Right atrium auricular region (tissue), 2 donors: ENCODE data around the gene ACOX3. TPM values are rescaled to one million over a fixed set of nuclear protein-coding genes. Genes with fewer than 3 reads are reported as not detected.

ENCODE experiments used
- DNase-seq: peaks from one replicate; pipeline ENCODE4 v3.0.0-alpha.2; 2019; ENCODE audit warnings: low spot score
- H3K27ac ChIP-seq, 2 donors: fragments of 200-600 bp; sonication (generic); 1 replicate in 1 of 2; 2 replicates in 1 of 2; pipeline ENCODE4 v1.5.1; 2016 to 2019
- H3K27me3 ChIP-seq, 2 donors: fragments of 200-600 bp; sonication (generic); one replicate each; pipeline versions ENCODE4 v1.5.1 to v1.6.0; 2017 to 2019
- H3K36me3 ChIP-seq: fragments of 200-600 bp; sonication (generic); one replicate; pipeline ENCODE4 v1.5.1; 2016
- H3K4me1 ChIP-seq, 2 donors: fragments of 200-600 bp; sonication (generic); one replicate each; pipeline versions ENCODE4 v1.5.1 to v1.6.0; 2017 to 2019
- H3K4me3 ChIP-seq, 2 donors: fragments of 200-600 bp; sonication (generic); 1 replicate in 1 of 2; 2 replicates in 1 of 2; pipeline ENCODE4 v1.5.1; 2017 to 2019; ENCODE audit warnings: mild to moderate bottlenecking in 1 of 2, moderate library complexity in 1 of 2
- H3K9me3 ChIP-seq, 2 donors: fragments of 200-600 bp; sonication (generic); one replicate each; pipeline ENCODE4 v1.5.1; 2019
- CTCF ChIP-seq, 2 donors: fragments of 200-600 bp; sonication (generic); IDR thresholded peaks; one replicate each; pipeline ENCODE4 v1.5.1; 2019; ENCODE audit warnings: antibody characterized with exemption in 2 of 2
- total RNA-seq, 2 donors: library from RNA; depleted of rRNA; stranded (reverse); fragments of >200 nt; gene quantifications; one replicate each; pipeline ENCODE4 v1.1.0, GENCODE V29; 2016

ACOX3 gene
- total RNA-seq, 2 donors from 2014 or later = 66.9 to 68.8 TPM

DNA sequence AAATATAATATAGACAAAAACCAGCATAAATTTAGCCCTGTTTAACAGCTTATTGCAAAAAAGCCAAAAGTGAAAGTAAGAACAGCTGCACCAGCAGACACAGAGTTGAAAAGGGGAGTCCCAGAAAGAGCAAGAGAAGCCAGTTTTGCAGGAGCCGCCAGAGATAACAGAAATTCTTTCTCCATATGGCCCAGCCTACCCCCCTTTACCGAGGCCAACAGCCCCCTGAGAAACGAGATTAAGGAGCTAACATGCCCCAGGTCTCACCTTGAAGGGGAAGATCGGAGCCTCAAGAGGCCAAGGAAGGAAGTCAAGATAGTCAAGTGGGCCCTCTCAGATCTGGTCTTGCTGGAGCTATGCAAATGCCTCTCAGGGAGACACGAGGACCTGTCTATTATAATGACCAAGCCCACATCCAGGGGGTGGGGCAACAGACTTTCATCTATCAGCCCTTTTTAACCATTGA, 4.8 kb downstream of the ACOX3 start:
- TF ChIP-seq CTCF (IDR thresholded peaks at IDR 0.05) = no peak
- H3K4me1 ChIP-seq = peaks cover 0 to 48% of the 10 kb centered on the region in 2 donors

DNA sequence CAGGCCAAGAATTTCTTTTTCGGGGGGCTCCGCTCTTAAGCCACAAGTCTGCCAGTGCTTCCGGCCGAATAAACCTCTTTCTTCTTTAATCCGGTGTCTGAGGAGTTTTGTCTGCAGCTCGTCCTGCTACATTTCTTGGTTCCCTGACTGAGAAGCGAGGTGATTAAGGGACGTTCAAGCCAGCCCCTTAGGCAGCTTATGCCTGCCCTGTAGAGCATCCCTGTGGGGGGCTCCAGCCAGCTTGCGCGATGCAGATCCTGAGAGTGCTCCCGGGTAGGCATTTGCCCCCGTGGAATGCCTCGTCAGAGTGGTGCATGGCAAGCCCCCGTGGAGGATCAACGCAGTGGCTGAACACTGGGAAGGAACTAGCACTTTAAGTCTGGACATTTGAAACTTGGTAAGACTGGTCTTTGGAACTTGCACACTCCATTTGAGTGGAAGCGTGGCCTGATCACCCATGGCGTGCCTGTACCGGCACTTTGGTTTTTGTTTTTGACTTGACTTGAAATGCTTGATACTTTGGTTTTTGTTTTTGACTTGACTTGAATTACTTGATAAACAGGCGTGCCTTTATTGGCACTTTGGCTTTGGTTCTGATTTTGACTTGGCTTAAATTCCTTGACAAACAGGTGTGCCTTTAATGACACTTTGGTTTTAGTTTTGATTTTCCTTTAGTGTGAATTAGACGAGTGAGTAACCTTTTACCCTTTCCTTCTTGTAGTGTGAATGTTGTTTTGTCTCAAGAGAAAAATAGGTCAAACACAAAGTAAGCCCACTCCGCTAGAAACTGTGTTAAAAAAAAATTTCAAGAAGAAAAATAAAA, 6.1 kb downstream of the ACOX3 start:
- no peaks in the 10 kb centered on the region for H3K36me3 ChIP-seq
- H3K27me3 ChIP-seq = no peaks in the 10 kb centered on the region
- no peak for DNase-seq
- no peak overlapping the region for H3K4me3 ChIP-seq
- H3K9me3 ChIP-seq = no peaks in the 10 kb centered on the region
- H3K27ac ChIP-seq = no peak overlapping the region
- peaks cover 0 to 43% of the 10 kb centered on the region in 2 donors for H3K4me1 ChIP-seq
- no peak for TF ChIP-seq CTCF (IDR thresholded peaks at IDR 0.05)

More for the DNA sequence above, 4.8 kb downstream of the ACOX3 start:
- H3K27ac ChIP-seq = peak overlapping the region; percentile 62 to 83
- no peak for DNase-seq
- no peaks in the 10 kb centered on the region for H3K27me3 ChIP-seq
- peak overlapping the region in 1 of 2 donors; percentile 40 for H3K4me3 ChIP-seq
- H3K36me3 ChIP-seq = no peaks in the 10 kb centered on the region
- H3K9me3 ChIP-seq = no peaks in the 10 kb centered on the region

DNA sequence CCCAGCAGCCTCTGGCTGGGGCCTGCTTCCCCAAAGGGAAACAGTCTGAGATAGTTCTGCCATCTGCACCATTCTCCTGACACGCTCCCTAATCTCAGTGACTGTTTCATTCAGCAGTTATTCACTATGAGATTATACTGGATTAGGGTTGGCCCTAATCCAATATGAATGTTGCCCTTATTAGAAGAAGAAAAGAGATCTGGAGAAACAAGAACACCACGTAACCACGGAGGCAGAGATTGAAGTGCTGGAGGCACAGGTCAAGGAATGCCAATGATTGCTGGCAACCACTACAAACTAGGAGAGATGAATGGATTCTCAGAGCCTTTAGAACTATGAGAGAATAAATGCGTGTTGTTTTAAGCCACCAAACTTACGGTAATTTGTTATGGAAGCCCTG, 7.4 kb downstream of the ACOX3 start:
- H3K4me1 ChIP-seq = peaks cover 0 to 37% of the 10 kb centered on the region in 2 donors
- no peak for TF ChIP-seq CTCF (IDR thresholded peaks at IDR 0.05)

DNA sequence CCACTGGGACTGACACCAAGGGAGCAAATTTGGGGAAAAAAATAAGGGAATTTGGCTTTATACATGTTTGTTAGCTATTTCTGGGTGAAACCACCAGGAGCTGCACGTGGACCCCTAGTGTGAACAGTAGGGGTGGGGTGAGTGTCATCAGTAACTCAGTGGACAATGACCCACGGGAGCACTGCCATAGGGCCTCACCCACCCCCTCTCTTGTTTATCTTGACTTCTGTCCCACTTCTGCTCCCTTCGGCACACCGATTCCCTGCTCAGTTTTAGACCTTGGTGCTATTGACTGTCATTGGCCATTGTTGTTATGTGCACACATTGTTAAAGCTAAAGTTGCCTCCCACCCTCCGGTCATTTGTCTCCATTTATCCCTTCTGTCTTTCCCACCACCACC, 9.0 kb downstream of the ACOX3 start:
- no peaks in the 10 kb centered on the region for H3K36me3 ChIP-seq
- H3K4me3 ChIP-seq = no peak overlapping the region
- no peak for DNase-seq
- H3K27me3 ChIP-seq = no peaks in the 10 kb centered on the region
- H3K9me3 ChIP-seq = no peaks in the 10 kb centered on the region
- H3K4me1 ChIP-seq = peaks cover 0 to 38% of the 10 kb centered on the region in 2 donors
- TF ChIP-seq CTCF (IDR thresholded peaks at IDR 0.05) = no peak
- H3K27ac ChIP-seq = no peak overlapping the region

More for the DNA sequence above, 7.4 kb downstream of the ACOX3 start:
- H3K9me3 ChIP-seq = no peaks in the 10 kb centered on the region
- DNase-seq = no peak
- no peak overlapping the region for H3K4me3 ChIP-seq
- H3K27ac ChIP-seq = peak overlapping the region in 1 of 2 donors; percentile 24
- no peaks in the 10 kb centered on the region for H3K36me3 ChIP-seq
- H3K27me3 ChIP-seq = no peaks in the 10 kb centered on the region

GRCh38 chr4:8428288-8429097, 12.0 kb downstream of the ACOX3 start:
- peak overlapping the region; percentile 85 to 93 for H3K4me3 ChIP-seq
- peaks cover 0 to 32% of the 10 kb centered on the region in 2 donors for H3K4me1 ChIP-seq
- DNase-seq = peak; percentile 87
- no peaks in the 10 kb centered on the region for H3K27me3 ChIP-seq
- peak in 1 of 2 donors; percentile 19 for TF ChIP-seq CTCF (IDR thresholded peaks at IDR 0.05)
- H3K36me3 ChIP-seq = no peaks in the 10 kb centered on the region
- H3K9me3 ChIP-seq = no peaks in the 10 kb centered on the region
- peak overlapping the region; percentile 87 to 95 for H3K27ac ChIP-seq
